DOHH2 (cell line): Measurements from ENCODE around the gene TPCN1.

Experiments
- H3F3A ChIP-seq: fragments of 200-600 bp; sonication (generic), shearing (Covaris generic); 2 replicates; pipeline ENCODE4 v1.6.0; 2016; ENCODE audit warnings: antibody characterized with exemption, mild to moderate bottlenecking; ENCODE audit not compliant: control insufficient read depth, insufficient read depth
- H3K27ac ChIP-seq: fragments of 200-600 bp; sonication (generic); 2 replicates; pipeline ENCODE4 v1.5.1; 2014; ENCODE audit warnings: low read depth, mild to moderate bottlenecking, low read length, moderate library complexity
- H3K27me3 ChIP-seq: fragments of 200-600 bp; sonication (generic); 2 replicates; pipeline ENCODE4 v1.6.1; 2014; ENCODE audit warnings: mild to moderate bottlenecking, low read length, mixed read lengths; ENCODE audit not compliant: control insufficient read depth
- H3K36me3 ChIP-seq: fragments of 200-600 bp; sonication (generic); 2 replicates; pipeline ENCODE4 v1.6.1; 2014; ENCODE audit warnings: mild to moderate bottlenecking, low read length, moderate library complexity, mixed read lengths; ENCODE audit not compliant: control insufficient read depth
- H3K4me1 ChIP-seq: fragments of 200-600 bp; sonication (generic); 2 replicates; pipeline ENCODE4 v1.6.1; 2014; ENCODE audit warnings: mild to moderate bottlenecking, low read length, mixed read lengths; ENCODE audit not compliant: control insufficient read depth
- H3K4me2 ChIP-seq: fragments of 200-600 bp; sonication (generic); 2 replicates; pipeline ENCODE4 v1.6.0; 2014; ENCODE audit warnings: mild to moderate bottlenecking, low read length, moderate library complexity
- H3K4me3 ChIP-seq: fragments of 200-600 bp; sonication (generic); 2 replicates; pipeline ENCODE4 v1.5.1; 2014; ENCODE audit warnings: mild to moderate bottlenecking, low read length, mixed read lengths
- H3K79me2 ChIP-seq: fragments of 200-600 bp; sonication (generic); 2 replicates; pipeline ENCODE4 v1.6.1; 2014; ENCODE audit warnings: mild to moderate bottlenecking, low read length, mixed read lengths; ENCODE audit not compliant: control insufficient read depth
- H3K9me2 ChIP-seq: fragments of 200-600 bp; sonication (generic); replicated peaks from 2 replicates; pipeline ENCODE4 v1.6.1; 2014; ENCODE audit warnings: mild to moderate bottlenecking, low read length, mixed read lengths; ENCODE audit not compliant: control insufficient read depth
- H3K9me3 ChIP-seq: fragments of 200-600 bp; sonication (generic); 2 replicates; pipeline ENCODE4 v1.6.1; 2014; ENCODE audit warnings: antibody characterized with exemption, low read length, mixed read lengths; ENCODE audit not compliant: control insufficient read depth, insufficient read depth
- H4K20me1 ChIP-seq: fragments of 200-600 bp; sonication (generic); 2 replicates; pipeline ENCODE4 v1.6.0; 2014; ENCODE audit warnings: low read depth, mild to moderate bottlenecking, antibody characterized with exemption, low read length, moderate library complexity; ENCODE audit not compliant: control insufficient read depth, insufficient read depth
- EZH2phosphoT487 ChIP-seq: fragments of 200-600 bp; sonication (generic); IDR thresholded peaks from 2 replicates; pipeline ENCODE4 v1.6.1; 2017; ENCODE audit warnings: borderline replicate concordance, mild to moderate bottlenecking, antibody characterized with exemption, low read length, moderate library complexity, mixed read lengths
- TF ChIP-seq, protein P1 (sequence below): fragments of 200-600 bp; sonication (generic); IDR thresholded peaks from one replicate; pipeline ENCODE4 v1.5.1; 2014; ENCODE audit warnings: antibody characterized with exemption, mild to moderate bottlenecking, low read depth, low read length; ENCODE audit not compliant: poor library complexity, severe bottlenecking

The TPCN1 gene

DNA sequence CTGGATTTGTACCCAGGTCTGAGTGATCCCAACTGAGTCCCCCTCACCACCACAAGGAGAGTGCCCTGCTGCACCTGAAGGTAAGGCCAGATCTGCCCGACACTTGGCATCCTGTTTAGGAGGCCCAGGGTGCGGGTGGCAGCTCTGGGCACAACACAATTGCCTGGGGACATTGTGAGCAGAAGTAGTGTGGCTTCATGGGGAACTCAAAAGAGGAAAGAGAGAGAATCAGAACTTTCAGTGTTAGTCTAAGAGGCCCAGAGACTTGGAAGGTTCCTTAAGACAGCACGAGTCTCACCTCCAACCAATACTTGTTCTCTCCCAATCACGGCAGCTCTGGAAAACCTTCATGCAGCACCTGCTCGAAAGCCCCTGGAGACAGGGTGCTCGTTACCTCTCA lies 120.3 kb downstream of the TPCN1 start:
- TF ChIP-seq, protein P1, sequence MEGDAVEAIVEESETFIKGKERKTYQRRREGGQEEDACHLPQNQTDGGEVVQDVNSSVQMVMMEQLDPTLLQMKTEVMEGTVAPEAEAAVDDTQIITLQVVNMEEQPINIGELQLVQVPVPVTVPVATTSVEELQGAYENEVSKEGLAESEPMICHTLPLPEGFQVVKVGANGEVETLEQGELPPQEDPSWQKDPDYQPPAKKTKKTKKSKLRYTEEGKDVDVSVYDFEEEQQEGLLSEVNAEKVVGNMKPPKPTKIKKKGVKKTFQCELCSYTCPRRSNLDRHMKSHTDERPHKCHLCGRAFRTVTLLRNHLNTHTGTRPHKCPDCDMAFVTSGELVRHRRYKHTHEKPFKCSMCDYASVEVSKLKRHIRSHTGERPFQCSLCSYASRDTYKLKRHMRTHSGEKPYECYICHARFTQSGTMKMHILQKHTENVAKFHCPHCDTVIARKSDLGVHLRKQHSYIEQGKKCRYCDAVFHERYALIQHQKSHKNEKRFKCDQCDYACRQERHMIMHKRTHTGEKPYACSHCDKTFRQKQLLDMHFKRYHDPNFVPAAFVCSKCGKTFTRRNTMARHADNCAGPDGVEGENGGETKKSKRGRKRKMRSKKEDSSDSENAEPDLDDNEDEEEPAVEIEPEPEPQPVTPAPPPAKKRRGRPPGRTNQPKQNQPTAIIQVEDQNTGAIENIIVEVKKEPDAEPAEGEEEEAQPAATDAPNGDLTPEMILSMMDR: no peak
- TF ChIP-seq EZH2phosphoT487: no peak

DNA sequence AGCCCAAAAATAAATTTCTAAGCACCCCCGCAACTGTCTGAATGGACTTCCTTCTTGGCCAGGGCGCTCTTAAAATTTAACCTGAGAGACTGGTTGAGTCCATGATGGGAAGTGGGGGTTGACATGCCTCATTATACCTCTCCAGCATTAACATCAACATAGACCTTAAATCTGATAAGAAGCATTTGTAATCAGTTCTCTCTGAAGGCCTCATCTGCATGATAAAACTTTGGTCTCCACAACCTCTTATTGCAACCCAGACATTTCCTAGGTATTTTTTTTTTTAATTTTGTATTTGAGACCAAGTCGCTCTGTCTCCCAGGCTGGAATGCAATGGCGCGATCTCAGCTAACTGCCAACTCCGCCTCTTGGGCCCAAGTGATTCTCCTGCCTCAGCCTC lies 124.1 kb downstream of the TPCN1 start:
- Histone ChIP-seq H3K9me2 (no peaks in the 10 kb centered on the region), H3K27me3 (peaks cover 22% of the 10 kb centered on the region; the same call in 1 of the 2 replicates), H3K4me2 (no peak overlapping the region), H4K20me1 (no peaks in the 10 kb centered on the region), H3F3A (no peaks in the 10 kb centered on the region), H3K4me1 (no peaks in the 10 kb centered on the region), H3K36me3 (no peaks in the 10 kb centered on the region), H3K9me3 (no peaks in the 10 kb centered on the region), H3K27ac (no peak overlapping the region), H3K4me3 (no peak overlapping the region), H3K79me2 (no peaks in the 10 kb centered on the region)
- TF ChIP-seq, protein P1: no peak
- no peak for TF ChIP-seq EZH2phosphoT487

More for the DNA sequence above, 120.3 kb downstream of the TPCN1 start:
- no peaks in the 10 kb centered on the region for H3K9me2 ChIP-seq
- H3K9me3 ChIP-seq: no peaks in the 10 kb centered on the region
- no peaks in the 10 kb centered on the region for H3K79me2 ChIP-seq
- H3K4me3 ChIP-seq: no peak overlapping the region
- H3K36me3 ChIP-seq: no peaks in the 10 kb centered on the region
- no peaks in the 10 kb centered on the region for H4K20me1 ChIP-seq
- peaks cover 8% of the 10 kb centered on the region; the same call in 1 of the 2 replicates for H3K27me3 ChIP-seq
- H3K4me1 ChIP-seq: no peaks in the 10 kb centered on the region
- H3K27ac ChIP-seq: no peak overlapping the region
- no peaks in the 10 kb centered on the region for H3F3A ChIP-seq
- H3K4me2 ChIP-seq: no peak overlapping the region

DNA sequence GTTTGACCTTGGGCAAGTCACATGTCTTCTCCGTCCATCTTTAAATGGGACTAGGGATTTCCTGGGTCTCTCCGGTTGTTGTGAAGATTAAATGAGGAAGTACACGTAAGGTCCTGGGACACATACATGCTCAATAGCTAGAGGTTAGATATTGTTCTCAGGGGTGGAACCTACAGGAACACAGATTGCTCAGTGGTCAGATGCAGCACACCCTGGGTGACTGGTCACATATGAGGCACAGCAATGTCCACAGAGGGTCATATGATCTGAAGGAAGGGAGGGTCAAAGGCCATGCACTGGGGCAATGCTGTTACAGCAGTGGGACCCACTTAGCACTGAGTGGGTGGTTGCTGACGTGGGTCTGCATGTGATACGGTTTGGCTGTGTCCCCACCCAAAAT lies 125.1 kb downstream of the TPCN1 start:
- no peaks in the 10 kb centered on the region for H3F3A ChIP-seq
- peaks cover 22% of the 10 kb centered on the region; the same call in 1 of the 2 replicates for H3K27me3 ChIP-seq
- H4K20me1 ChIP-seq: no peaks in the 10 kb centered on the region
- no peaks in the 10 kb centered on the region for H3K79me2 ChIP-seq
- H3K9me3 ChIP-seq: no peaks in the 10 kb centered on the region
- H3K27ac ChIP-seq: no peak overlapping the region
- no peaks in the 10 kb centered on the region for H3K9me2 ChIP-seq
- no peak overlapping the region for H3K4me3 ChIP-seq
- H3K4me1 ChIP-seq: no peaks in the 10 kb centered on the region
- H3K36me3 ChIP-seq: no peaks in the 10 kb centered on the region
- no peak overlapping the region for H3K4me2 ChIP-seq
- TF ChIP-seq EZH2phosphoT487: no peak
- TF ChIP-seq, protein P1: no peak

DNA sequence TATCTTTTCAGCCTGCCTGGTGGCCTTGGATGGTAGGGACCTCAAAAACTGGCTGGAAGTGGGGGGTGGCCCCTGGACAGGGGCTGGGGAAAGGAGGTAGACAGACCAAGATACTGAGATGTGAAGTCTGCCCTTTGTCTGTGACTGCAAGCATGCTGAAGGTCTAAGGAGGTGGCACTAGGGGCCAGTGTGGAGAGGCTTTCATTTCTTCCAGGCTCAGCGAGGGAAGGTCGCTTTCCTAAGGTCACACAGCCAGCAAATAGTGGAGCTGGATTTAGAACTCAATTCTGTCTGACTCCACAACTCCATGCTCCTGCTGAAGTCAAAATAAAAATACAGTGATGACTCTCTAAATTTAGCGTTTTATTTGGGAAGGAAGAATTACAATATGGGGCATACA lies 125.8 kb downstream of the TPCN1 start:
- Histone ChIP-seq H4K20me1 (no peaks in the 10 kb centered on the region), H3K79me2 (no peaks in the 10 kb centered on the region), H3K27ac (no peak overlapping the region), H3K9me2 (no peaks in the 10 kb centered on the region), H3K4me3 (no peak overlapping the region), H3K9me3 (no peaks in the 10 kb centered on the region), H3F3A (no peaks in the 10 kb centered on the region), H3K27me3 (peaks cover 16% of the 10 kb centered on the region; the same call in 1 of the 2 replicates), H3K4me2 (no peak overlapping the region), H3K4me1 (no peaks in the 10 kb centered on the region), H3K36me3 (no peaks in the 10 kb centered on the region)
- TF ChIP-seq EZH2phosphoT487: no peak
